SHP77 treated with DMSO at 0.1 percent for 48 hours (cell line): ENCODE results near the gene ERC1.
"Not testable (repeated sequence)": the region's sequence is repeated elsewhere in the genome, so short reads cannot be mapped to it uniquely, and the experiment has no call there.

ENCODE experiments used
- DNase-seq: peaks from one replicate; lab custom pipeline; 2025; lab: John Stamatoyannopoulos, UW

ERC1 gene

DNA sequence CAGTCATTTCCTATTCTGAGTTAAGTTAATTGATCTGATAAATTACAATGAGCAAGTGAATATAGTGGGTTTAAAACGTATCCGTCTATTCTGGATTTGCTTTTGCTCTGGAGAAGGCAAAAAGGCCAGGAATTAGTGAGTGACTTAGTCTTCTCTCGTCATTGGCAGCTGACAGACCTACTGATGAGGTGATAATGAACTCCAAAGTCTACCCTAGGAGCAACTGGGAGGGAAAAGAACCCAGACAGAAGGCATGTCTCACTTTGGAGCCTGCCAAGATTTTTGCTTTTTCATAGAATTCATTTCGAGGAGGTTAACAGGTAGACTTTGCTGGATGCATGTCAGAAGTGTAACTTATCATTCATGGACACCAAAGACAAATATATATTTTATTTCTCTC, 333.1 kb downstream of the ERC1 start:
- no peak for DNase-seq

DNA sequence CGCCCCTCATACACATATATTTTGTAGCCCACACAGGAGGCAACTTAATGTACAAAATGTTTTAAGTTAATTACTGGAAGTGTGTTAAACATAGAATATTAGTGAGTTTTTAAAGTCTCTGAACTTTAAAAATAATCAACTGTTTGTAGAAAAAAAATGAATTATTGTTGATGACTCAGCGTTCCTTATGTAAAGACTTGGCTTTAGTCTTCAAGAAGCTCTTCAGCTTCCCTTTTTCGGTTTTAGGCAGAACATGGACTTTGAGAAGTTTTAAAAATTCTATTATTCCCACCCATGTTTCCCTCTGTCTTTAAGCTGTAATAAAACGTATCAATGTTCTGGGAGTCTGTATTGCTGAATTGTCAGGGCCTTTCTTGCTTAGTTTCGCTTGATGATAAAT, 333.9 kb downstream of the ERC1 start:
- DNase-seq = no peak

DNA sequence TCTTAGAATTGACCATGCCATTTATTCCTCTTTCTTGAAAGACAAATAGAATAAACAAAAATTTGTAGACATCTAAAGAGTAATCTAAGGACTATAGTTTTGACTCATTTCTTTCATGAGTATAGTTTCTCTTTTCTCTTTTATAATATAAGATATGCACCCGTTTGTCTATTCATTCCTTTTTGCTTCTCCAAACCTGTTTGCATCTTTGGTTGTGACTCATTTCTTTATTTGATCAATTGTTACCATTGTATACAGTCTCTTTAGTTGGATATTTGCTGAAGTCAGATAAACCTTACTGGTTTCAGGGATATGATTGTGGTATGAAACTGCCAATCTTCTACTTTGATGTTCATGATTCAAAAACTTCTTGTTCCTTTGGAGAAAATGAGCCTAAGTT, 334.6 kb downstream of the ERC1 start:
- no peak for DNase-seq

DNA sequence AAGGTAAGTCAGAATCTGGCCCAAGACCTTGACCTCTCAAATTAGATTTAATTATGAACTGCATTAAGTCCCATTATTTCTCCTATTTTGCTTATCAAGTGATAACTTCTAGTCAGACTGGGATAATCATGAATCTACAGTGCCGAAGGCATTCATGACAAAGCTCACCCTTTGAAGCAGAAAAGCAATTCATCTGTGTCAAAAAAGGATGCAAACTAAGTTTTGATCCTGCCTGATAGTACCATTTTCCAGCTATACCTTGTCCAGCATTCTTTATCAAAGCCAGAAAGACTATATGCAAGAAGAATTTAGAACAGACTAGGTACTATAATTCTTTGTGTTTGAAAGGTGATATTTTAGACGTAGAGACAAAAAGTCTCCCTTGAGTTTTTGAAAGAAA, 335.2 kb downstream of the ERC1 start:
- DNase-seq = no peak

DNA sequence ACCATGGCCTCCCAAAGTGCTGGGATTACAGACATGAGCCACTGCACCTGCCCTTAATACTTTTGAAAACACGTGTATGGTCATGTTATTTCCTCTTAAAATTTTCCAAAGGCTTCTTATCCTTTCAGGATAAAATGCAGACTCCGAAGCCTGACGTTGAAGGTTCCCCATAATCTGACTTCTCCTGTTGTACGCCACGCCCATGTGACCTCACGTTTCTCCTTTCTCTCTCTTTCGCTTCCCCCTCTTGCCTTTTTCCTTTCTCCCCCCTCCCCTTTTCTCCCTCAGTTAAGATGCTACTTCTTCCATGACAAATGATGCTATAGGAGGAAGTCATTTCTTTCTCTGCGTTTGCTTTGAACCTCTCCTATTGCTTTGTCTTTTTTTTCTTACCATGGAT, 337.4 kb downstream of the ERC1 start:
- DNase-seq = no peak

DNA sequence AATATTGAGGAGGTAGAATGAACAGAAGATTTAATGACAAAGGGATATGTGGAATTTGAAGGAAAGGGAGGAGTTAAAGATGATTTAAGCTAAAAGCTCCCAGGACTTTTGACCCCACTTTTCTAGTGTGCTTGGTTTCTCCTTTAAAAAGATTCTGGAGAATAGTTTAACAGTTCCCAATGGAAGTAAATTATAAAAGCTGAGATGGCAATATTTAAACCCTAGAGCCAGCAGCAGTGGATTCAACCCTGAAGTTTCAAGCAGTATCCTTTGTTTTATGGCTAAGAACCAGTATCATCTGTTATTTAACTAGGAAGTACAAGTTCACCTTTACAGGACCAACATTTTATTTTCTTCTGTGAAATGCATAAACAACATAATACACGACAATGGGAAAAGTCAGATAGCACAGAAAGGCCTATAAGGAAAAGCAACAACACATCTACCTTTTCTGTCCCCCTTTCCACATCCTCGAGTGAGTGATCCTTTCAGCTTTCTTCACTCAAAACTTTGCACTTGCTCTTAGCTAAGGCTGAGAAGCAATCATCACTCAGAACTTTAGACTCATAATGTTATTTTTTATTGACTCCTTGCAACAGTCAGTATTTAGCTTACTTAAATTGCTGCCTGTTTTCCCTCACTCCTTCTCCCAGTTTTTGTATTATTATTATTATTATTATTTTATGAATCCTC, 338.9 kb downstream of the ERC1 start:
- no peak for DNase-seq

- DNase-seq = no peak
These were observed 339.4 kb downstream of the ERC1 start for GRCh38 chr12:1330477-1330827.

GRCh38 chr12:1332327-1332726, 341.3 kb downstream of the ERC1 start:
- DNase-seq = no peak

GRCh38 chr12:1338483-1339177, 347.6 kb downstream of the ERC1 start:
- no peak for DNase-seq

DNA sequence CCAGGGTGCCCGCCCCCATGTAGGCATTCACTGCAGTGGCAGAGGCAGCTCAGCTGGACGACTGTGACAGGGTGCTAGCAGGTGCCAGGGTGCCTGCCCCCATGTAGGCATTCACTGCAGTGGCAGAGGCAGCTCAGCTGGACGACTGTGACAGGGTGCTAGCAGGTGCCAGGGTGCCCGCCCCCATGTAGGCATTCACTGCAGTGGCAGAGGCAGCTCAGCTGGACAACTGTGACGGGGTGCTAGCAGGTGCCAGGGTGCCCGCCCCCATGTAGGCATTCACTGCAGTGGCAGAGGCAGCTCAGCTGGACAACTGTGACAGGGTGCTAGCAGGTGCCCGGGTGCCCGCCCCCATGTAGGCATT, 348.1 kb downstream of the ERC1 start:
- DNase-seq = not testable (repeated sequence)

GRCh38 chr12:1339618-1340319, 348.7 kb downstream of the ERC1 start:
- DNase-seq = no peak

DNA sequence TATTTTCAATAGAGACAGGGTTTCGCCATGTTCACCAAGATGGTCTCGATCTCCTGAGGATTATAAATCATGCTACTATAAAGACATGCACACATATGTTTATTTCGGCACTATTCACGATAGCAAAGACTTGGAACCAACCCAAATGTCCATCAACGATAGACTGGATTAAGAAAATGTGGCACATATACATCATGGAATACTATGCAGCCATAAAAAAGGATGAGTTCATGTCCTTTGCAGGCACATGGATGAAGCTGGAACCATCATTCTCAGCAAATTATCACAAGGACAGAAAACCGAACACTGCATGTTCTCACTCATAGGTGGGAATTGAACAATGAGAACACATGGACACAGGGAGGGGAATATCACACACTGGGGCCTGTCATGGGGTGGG, 350.2 kb downstream of the ERC1 start:
- not testable (repeated sequence) for DNase-seq

GRCh38 chr12:1343422-1343821, 352.4 kb downstream of the ERC1 start:
- DNase-seq = no peak

DNA sequence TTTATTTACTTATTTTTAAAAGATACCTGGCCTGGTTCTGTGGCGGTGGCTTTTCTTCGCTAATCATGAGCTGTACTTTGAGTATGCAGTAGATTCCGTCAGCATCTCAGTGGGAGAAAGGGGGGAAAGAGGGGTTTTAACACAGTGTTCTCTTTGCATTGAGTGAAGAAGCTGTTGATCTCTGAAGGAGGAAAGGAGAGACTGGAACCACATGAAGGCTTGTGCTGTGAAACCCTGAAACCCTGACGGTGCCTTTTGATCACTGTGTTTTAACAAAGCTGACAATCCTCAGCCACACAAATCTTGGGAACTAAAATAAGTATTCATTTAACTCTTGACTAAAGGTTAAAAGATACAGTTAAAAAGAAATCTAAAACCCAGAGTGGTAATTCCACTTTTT, 353.2 kb downstream of the ERC1 start:
- DNase-seq = no peak

GRCh38 chr12:1346126-1346525, 355.1 kb downstream of the ERC1 start:
- no peak for DNase-seq

- no peak for DNase-seq
These were observed 356.3 kb downstream of the ERC1 start for GRCh38 chr12:1347294-1347693.

DNA sequence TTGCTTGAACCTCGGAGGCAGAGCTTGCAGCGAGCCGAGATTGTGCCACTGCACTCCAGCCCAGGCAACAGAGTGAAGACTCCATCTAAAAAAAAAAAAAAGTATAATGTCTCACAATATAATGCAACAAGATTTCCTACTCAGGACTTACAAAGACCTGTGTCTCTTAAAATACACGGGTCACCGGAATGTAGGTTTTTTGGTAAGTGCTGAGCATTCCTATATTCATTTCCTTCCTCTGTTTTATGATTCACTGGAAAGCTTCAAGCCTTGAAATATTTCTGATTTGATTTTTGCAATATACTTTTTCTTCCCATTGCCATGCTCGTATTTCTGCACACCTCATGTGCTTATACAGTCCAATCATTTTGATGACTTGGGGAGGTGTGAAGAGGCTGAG, 357.6 kb downstream of the ERC1 start:
- no peak for DNase-seq

DNA sequence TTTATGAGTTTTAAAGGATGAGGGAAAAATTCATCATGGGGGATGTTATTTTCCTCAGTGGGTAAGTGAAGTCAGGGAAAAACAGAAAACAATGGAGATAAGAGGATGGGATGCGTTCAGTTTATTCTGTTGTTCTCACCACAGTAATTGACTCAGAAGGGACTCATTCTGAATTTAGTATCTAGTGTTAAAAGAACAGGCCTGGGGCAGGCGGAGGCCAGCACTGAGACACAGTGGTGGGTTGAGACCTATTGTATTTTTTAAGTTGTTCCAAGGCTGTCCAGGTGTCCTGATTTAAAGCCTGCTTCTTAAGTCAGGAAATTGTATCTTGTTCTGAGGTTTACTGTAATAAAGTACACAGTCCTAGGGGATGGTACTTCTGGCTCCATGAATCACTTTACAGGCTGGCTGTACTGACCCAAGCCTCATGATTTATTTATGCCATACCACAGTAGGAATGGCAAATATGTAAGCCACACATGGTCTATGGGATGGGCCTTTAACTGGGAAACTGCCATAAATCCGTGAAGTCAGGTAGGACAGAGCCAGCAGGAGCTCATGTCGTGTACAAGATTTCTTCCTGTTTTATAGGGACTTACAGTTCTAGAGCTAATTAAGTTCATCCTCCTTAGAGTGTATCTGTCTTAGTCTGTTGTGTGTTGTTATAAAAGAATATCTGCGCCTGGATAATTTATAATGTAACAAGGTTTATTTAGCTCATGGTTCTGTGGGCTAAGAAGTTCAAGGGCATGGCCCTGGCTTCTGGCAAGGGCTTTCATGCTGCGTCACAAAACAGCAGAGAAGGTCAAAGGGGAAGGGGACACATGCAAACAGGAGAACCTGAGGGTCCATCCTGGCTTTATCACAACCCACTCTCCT, 359.3 kb downstream of the ERC1 start:
- DNase-seq = no peak

DNA sequence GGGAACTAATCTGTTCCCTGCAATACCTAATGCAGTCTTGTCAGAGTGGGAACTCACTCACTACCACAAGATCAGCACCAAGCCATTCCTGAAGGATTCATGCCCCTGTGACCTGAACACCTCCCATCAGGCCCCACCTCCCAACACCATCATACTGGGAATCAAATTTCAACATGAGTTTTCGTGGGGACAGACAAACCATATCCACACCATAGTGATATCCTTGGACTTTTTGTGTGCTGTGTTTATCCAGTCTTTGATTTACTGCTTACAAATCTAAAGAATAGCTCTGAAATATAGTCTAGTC, 359.9 kb downstream of the ERC1 start:
- no peak for DNase-seq

- no peak for DNase-seq
These were observed 360.9 kb downstream of the ERC1 start for GRCh38 chr12:1351926-1352325.

- no peak for DNase-seq
These were observed 362.4 kb downstream of the ERC1 start for GRCh38 chr12:1353451-1353850.

GRCh38 chr12:1355396-1355795, 364.4 kb downstream of the ERC1 start:
- DNase-seq = no peak

DNA sequence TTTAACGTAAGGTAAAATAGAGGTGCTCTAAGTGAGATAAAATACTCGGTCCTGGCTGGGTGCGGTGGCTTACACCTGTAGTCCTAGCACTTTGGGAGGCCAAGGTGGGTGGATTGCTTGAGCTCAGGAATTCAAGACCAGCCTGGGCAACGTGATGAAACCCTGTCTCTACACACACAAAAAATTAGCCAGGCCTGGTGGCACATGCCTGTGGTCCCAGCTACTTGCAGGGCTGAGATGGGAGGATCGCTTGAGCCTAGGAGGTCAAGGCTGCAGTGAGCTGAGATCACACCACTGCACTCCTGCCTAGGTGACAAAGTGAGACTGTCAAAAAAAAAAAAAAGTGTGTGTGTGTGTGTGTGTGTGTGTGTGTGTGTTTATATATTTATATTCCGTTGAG, 364.8 kb downstream of the ERC1 start:
- DNase-seq = not testable (repeated sequence)
